HuH-7 (cell line): Measurements from ENCODE around the gene KDM8.

ENCODE experiments used
- DNase-seq: peaks from one replicate; pipeline ENCODE4 v3.0.0; 2011; ENCODE audit warnings: low spot score

KDM8 gene

DNA sequence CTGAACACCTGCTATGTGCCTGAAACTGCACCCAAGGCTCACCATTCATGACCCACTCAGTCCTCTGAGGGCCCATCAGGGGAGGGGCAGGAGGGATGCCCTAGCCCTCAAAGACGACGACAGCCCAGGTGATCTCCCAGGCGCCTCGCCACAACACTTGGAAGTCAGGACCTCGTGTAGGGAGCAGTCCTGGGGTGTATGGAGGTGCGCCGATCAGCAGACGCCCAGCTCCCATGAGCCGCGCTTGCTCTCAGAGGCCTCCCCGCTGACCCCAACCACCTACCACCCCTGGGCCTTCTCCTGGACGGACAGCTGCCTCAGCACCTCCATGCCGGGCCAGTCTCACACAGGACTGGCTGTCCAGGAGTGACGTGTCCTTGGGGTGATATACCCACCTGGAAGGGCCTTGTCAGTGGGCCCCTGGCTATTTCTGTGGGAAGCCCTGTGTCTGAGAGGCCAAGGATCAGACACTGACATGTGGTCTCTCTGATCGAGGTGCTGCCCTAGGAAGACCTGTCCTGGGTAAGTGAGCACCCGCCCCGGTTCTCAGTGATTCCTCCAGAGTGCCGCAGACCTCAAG is 26.7 kb downstream of the KDM8 start:
- no peak for DNase-seq

DNA sequence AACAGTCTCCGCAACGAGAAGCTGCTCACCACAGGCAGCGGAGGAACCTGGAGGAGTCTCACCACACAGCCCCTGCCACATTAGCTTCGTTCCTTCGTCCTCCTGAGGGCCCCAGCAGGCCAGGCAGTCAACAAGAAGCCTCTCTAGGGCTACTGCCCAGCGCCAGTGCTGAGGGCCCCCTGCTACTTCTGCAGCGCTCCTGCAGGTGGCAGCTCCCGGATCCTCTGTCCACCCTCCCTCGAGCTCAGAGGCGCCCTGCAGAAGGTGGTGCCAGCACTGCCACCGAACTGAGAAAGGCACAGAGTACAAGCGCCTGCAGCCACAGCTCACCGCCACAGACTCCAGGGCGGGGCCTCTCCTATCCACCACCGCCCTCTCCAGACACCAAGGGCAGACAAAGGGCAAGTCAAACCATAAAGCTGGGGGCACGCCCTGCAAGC is 27.3 kb downstream of the KDM8 start:
- no peak for DNase-seq

DNA sequence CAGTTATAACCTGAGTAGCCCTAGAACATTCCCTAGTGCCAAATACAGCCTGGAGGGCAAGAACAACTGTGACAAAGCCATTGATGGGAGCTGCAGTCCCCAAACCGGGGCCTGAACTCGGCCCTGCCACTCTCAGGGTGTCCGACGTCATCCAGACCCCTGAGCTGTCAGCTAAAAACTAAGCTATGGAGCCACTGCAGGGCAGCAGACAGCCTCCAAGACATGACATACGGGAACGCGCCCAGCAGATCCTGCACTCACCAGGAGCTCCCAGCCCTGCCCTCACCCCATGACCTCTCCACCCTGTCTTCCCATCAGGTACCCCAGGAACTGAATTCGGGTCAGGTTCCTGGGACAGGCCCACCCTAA is 28.4 kb downstream of the KDM8 start:
- no peak for DNase-seq

DNA sequence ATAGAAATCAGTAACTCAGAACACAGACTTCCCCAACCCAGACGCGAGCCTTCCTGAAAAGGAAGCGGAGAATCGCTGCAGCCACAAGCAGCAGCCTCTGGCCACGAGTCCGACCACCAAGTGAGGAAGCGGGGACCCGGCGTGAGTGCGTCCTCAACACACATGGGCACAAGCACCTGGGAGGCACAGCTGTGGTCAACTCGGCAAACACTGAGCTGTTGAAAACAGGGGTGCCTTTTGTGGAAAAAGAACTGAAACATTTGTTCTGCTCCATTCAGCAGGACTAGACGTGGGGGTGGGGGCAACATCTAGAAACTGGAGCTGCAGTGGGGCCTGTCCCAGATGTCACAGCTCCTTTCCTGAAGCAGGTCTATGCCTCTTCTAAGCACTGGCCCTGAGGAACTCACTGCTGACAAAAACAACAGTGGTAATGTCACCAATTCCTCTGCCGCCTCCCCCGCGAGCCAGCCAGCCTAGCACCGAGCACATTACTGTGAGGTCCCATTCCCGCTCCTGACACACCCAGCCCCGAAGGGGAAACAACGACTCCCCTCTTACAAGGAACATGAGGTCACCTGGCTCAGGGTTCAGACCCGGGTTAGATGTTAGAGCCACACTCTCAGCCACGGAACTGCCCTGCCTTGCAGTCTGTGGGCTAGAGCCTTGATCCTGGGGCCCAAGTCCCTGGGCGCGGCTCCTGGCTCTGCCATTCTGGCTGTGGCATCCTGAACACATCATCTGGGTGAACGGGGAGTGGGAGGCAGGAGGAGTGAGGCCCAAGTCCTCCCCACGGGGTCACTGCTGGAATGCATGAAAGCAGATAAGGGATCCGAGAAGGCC is 29.0 kb downstream of the KDM8 start:
- no peak for DNase-seq

DNA sequence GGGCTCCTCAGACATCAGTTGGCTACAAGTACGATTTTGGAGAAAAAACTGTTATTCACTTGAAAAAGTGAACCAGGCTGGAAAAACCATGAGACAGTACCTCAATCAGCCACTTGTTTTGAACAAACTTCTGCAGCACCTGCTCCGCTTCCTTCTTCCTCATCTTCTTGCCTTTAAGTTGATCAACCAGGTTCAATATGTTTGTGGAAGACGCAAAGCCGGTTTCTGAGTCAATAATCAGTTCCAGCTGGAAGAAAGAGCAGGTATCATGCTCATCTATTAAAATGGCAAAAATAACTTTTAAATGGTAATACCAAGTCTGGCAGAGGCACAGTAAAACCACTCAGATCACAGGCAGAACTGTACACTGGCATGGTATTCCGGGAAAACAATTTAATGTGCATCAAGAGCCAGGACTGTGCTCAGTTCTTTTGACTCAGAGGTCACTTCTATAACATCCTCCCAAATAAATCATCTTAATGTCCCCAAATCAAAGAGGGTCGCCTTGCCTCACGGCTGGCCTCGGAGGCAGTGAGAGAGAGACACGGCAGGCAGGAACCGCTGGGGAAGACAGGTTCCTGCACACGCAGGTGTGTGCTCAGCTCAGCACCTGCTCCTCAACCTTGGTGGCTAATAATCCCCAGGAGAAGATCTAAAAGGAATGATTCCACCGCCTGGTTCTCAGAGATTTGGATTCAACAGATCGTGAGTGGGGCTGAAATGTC is 29.7 kb downstream of the KDM8 start:
- DNase-seq = no peak

DNA sequence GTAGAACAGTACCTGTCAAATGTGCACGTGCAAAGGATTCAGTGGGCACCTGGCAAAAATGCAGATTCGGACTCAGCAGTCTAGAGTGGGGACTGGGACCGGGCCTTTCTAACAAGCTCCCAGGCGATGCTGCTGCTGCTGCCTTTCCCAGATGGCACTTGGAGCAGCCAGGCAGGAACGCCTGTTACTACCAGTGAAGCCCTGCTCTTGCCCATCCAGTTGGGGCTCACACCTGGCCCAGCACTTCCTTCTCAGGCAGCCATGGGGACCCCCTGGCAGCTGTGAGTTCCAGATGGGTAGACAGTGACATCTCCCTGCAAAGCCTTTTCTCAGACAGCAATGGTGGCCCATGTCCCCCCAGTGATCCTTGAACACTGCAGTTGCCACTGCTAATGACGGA is 30.4 kb downstream of the KDM8 start:
- no peak for DNase-seq

DNA sequence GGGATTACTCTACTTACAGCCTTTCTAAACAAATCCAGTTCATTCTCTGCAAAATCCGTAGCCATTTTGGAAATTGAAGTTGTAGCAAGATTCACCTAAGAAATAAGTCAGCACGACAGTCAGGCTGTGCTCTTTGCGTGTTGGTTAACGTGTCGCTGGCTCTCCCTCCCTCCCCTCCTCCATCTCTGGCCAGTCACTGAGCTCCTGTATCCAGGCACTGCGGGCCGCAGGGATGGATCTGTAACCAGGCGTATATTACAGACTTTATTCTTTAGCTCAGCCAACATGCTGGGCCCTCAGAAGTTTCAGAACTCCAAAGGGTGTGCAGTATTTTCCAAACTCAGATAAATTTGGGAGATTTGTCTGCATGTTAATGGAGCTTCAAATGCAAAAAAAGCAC is 30.8 kb downstream of the KDM8 start:
- DNase-seq = no peak

DNA sequence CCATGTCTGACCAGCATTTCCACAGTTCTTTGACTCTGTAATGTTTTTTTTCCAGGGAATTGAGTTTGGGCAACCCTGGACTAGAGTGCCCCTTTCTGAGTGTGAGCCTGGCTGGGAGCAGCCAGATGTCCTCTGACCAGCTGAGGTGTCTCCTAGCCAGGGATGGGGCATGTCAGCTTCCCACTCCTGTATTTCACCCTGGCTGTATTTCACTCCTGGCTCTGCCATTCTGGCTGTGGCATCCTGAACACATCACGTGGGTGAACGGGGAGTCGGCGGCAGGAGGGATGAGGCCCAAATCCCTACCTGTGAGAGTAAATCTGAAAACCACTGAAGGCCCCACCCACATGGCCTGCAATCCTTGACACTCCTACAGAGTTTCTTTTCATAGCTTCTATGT is 31.3 kb downstream of the KDM8 start:
- DNase-seq = no peak

DNA sequence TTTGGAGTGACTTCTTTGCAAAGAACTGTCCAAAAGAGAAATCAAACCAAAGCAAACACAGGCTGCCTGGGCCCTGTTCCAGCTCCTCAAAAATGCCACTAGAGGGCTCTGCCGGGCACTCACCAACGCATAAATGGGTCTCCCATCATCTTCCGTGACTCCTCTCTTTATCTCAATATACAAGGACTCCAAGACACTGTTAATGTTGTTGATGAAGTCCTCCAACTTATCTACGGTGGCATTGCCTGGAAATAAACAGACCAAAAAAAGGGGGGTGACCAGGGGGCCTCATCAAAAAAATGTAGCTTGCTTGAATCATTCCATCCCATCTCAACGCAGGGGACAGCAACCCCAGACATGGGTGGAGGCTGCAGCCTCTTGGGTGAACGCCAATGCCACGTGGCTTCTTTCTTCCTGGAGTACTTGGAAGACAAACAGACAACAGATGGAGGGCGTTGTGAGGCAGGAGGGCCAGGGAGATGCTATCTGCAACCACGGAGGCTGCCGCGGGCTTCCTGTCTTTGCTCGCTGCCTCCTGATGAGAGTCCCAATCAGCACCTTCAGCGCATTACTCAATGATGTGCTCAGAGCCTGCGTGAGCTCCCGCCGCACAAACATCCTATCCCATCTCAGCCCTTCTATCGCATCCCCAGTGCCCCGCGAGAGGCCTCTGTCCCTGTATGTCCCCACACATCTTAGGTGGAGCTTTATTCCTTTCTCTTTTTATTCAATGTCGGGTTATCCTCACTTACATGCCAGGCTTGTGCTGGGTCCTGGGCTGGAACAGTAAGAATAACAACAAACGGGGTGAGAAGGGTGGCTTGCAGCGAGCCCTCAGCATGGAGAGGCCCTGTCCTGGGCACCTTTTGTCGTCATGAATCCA is 32.0 kb downstream of the KDM8 start:
- DNase-seq = peak; percentile 65

DNA sequence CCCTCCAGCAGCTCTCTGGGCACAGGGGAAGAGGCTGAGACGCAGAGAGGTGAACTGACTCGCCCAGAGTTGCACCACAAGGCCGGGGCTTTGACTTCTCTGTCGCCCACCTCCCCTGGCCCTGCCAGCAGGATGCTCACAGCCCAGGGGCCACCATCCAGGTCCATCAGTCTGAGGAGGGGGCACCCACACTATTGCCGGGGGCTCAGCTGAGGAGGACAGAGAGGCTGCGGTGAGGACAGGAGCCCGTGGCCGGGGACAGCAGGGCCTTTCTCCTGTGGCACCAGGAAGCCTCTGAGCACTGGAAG is 32.6 kb downstream of the KDM8 start:
- DNase-seq = no peak

DNA sequence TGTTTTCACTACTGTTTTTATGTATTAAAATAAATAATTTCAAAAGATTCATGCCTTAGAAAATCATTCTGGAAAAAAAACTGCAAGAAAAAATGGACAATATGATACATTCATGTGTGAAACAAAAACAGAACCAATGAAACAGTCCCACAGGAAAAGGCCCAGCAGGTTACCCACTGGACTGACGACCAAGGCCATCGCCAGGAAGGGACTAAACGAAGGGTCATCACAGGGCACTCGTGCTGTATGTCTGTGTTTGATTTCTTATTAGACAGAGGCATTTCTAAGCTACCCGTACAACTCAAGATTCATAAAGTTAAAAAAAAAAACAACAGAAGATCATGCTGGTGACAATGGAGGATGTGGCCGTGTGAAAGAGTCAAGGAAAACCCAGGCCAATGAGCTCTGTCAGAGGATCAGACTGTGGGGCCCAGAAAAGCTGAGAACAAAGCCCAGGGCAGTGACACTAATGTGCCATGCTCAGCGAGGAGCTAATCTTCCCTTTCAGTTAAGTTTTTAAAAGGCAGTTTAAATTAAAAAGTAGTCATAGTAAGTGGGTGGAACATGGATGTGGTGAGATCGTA is 33.4 kb downstream of the KDM8 start:
- DNase-seq = no peak

DNA sequence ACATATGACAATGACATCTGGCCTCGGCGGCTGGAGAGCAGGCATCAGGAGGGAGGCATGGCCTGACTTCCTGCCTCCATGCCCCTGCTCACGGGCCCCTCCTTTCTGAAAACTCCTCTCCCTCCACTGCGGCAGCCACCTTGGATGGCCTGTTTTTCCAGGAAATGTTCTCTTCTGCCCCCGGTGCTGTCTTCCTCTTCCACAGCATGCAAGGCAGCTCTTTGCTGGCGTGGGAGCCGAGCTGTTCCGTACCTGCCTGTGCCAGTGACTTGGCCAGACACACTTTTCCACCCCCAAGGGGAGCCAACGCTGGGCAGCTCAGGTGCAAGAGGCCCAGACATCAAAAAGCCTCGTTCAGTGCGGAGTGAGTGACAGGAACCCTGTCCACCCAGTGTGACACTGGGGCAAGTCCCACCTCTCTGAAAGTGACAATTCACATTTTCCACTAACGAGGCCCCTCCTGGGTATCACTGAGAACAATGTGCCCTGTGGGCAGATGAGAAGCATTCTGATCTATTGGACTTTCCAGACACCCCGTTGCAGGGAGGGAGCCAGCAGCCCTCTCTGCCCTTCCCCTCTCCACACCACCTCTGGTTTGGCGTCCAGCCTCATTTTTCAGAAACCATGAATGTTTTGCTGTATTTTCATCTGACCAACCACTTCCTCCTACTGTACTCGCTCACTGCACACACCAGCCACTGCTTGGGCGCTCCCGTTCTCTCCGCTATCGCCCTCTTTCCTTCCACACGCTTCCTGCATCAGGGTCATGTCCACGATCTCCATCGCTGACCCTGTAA is 34.1 kb downstream of the KDM8 start:
- DNase-seq = no peak

DNA sequence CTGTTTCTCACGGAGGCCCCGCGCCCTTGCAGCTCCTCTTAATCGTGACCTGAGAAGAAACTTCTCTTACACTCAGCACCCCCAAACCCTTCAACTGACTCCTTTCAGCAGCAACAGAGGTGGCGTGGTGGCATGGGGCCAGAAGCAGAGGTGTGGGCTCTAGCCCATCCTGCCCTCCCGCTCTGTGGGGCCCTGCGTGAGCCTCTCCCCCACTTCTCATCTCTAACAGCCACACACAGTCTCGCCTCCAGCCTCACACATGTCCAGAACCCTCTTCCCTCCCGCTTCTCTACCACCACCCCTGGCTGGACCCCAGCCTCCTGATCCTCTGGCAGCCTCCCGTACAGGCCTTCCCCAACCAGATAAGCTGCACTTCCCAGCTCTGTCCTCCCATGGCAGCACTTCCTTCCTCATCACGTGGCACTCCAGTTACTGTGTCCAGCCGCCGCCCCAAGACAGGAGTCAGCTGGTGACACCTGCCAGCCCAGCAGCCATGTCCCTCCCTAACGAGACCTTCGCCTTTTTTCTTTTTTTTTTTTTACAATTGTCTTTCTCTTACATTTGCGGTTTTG is 34.8 kb downstream of the KDM8 start:
- DNase-seq = peak; percentile 8

DNA sequence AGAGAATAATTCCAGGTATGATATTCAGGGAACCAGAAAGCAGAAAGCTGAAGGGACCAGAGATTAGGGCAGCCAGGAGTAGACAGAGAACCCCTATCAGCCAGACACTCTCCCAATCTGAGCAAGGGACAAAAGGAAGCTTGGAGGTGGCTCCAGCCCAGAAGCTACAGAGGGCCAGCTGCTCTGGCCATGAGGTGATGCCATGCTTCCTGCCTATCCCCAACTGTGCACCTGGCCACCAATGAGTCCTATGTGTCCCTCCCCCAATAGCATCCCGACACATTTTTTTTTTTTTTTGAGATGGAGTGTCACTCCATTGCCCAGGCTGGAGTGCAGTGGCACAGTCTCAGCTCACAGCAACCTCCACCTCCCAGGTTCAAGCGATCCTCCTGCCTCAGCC is 35.3 kb downstream of the KDM8 start:
- no peak for DNase-seq

DNA sequence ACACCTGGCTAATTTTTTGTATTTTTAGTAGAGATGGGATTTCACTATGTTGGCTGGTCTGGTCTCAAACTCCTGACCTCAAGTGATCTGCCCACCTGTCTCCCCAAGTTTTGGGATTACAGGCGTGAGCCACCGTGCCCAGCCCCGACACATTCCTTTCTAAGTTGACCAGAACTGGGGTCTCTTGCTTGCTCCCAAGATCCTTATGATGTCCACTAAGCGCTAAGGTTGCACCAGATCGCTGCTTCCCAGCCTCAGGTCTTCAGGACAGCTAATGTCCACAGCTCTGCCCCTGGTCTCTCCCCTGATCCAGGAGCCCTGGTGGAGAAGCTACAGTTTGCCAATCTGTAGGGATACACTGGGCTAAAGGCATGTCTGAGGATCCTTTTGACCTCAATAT is 35.7 kb downstream of the KDM8 start:
- DNase-seq = no peak

DNA sequence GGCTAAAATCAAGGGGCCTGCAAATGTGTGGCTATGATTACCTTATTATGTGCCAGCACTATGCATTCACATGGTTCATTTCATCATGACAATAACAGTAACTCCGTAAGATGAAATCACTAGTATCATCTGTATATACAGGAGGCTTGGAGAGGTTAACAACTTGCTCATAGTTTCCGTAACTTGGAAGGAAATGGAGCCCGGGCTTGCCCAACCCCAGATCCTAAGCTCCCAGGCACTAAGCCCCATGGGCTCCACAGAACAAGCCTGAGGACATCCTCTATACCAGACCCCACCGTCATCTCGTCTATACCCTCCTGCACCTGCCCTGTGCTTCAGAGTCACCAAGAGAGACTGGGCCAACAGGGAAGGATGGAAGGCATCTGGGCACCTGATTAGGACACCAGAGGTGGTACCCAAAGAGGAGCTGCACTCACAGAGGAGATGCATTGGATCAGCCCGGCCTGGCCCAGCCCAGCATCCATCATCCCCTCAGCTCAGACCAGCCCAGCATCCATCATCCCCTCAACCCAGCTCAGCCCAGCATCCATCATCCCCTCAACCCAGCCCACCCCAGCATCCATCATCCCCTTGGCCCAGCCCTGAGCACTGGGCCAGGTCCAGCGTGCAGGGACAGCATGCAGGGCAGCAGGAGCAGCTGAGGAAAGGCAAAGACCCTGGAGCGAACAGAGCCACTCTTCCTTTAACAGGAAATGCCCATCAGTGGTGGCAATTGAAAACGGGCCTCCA is 36.8 kb downstream of the KDM8 start:
- no peak for DNase-seq

DNA sequence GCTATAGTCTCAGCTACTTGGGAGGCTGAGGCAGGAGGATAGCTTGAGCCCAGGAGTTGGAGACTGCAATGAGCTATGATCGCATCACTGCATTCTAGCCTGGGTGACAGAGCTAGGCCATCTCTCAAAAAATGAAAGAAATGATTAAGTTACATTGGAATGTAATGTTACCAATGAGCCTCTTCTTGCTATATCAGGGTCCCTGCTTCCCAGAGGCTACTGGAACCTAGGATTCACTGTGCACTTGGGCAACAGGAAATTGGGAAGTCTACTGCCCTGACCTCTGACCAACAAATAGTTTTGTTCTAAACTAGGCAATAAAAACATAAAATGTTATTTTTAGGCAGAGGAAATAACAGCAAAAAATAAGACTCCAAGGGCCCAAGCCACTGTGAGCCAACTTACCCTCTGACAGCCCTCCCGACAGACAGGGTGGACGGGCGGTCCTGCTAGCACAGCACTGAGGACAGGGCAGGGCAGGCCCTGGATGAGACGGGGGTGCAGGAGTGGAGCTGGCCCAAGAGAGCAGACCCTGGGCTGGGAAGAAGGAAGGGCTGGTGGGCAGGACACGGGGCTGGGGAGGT is 37.7 kb downstream of the KDM8 start:
- DNase-seq = no peak

DNA sequence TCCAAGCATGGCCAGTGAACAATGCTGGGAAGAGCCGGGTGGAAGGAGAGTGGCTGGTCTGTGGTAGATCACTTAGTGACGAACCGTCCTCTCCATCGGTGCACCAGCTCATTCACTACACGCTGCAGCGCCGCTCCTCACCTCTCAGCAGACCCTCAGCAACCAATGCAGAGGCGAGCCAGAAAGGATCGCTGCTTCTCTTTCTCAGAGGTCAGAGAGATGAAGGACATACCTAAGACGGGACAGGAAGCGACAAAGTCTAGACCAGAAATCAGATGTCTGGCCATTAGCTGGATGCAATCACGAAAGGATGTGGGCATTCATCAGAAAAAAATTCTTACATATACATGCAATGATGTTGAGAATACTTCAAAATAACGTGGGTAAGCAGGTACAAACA is 38.3 kb downstream of the KDM8 start:
- no peak for DNase-seq

DNA sequence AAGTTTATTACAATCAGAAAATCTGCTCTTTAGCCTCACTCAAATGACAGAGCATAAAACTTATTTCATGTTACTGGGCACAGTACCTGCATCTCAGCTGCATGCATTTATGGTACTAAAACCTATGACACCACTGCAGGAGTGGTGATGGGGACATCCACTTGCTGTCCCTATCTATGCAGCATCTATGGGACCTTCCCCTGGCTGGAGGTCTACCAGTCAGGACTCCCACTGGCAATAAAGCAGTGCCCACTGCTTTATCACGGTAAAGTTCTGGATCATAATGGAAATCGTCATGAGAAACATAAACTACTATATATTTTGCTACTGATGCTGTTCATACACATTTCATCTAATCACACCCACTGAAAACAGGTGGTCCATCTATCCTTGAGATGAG is 39.1 kb downstream of the KDM8 start:
- DNase-seq = no peak
